GM12878 (cell line): Measurements from ENCODE around the gene LRRC41. TPM values are rescaled to one million over a fixed set of nuclear protein-coding genes. Genes with fewer than 3 reads are reported as not detected.
"Not testable (repeated sequence)": the region's sequence is repeated elsewhere in the genome, so short reads cannot be mapped to it uniquely, and the experiment has no call there.

Source experiments
- ATAC-seq: fragments of 200-7000 bp; cut with Tn5 transposase; 3 replicates; pipeline ENCODE4 v1.9.1; 2020; ENCODE audit warnings: mild to moderate bottlenecking, moderate library complexity
- BruUV-seq: library from RNA; stranded (reverse); fragments of 400-500 nt; replicated peaks from 2 replicates; lab custom pipeline; 2021; lab: Mats Ljungman, UMichigan
- CTCF ChIA-PET: fragments of 300-600 bp; sonication (Branson Sonifier 250); formaldehyde crosslinking; extraction: SDS; loops from one replicate; lab custom pipeline; 2021; ENCODE audit warnings: inconsistent platforms; lab: Yijun Ruan, JAX
- POLR2A ChIA-PET: fragments of 350-600 bp; formaldehyde crosslinking; extraction: SDS; loops from one replicate; lab custom pipeline; 2021; ENCODE audit warnings: inconsistent platforms; lab: Charles Lee
- RAD21 ChIA-PET: fragments of 300-600 bp; sonication (Branson Sonifier 250); formaldehyde crosslinking; loops from one replicate; lab custom pipeline; 2023; ENCODE audit warnings: antibody characterized with exemption; ENCODE audit not compliant: unreplicated experiment; lab: Charles Lee
- SMC1A ChIA-PET: fragments of 300-600 bp; sonication (Branson Sonifier 250); formaldehyde crosslinking; loops from one replicate; lab custom pipeline; 2023; ENCODE audit not compliant: unreplicated experiment, uncharacterized antibody; lab: Charles Lee
- DNase-seq: peaks from one replicate; pipeline ENCODE4 v3.0.0-alpha.2; 2011; ENCODE audit warnings: low read depth, low spot score
- FAIRE-seq: peaks from 3 replicates; lab custom pipeline; 2011; peaks lifted over from hg19 to GRCh38; lab: Jason Lieb, UNC
- H2AFZ ChIP-seq: 2 replicates; pipeline ENCODE4 v1.6.0; 2011; ENCODE audit warnings: low read depth, low read length, control low read depth; ENCODE audit not compliant: control insufficient read depth
- H3K27ac ChIP-seq: 2 replicates; pipeline ENCODE4 v1.5.1; 2011; ENCODE audit warnings: control low read depth; ENCODE audit not compliant: control insufficient read depth, insufficient read depth
- H3K27me3 ChIP-seq, 2 experiments: replicated peaks in 1 of 2; 2 replicates each; pipeline versions ENCODE4 v1.6.0 to v1.6.1; 2011; ENCODE audit warnings: low read length in 1 of 2; ENCODE audit not compliant: control insufficient read depth in 2 of 2, insufficient read depth in 2 of 2
- H3K36me3 ChIP-seq, 2 experiments: 2 replicates each; pipeline ENCODE4 v1.5.1; 2011; ENCODE audit warnings: low read length in 1 of 2; ENCODE audit not compliant: control insufficient read depth in 2 of 2, insufficient read depth in 2 of 2
- H3K4me1 ChIP-seq: 2 replicates; pipeline ENCODE4 v1.6.1; 2011; ENCODE audit warnings: mild to moderate bottlenecking, low read length, moderate library complexity, mixed read lengths; ENCODE audit not compliant: control insufficient read depth, insufficient read depth
- H3K4me2 ChIP-seq: 2 replicates; pipeline ENCODE4 v1.6.0; 2011; ENCODE audit warnings: control low read depth; ENCODE audit not compliant: control insufficient read depth, insufficient read depth
- H3K4me3 ChIP-seq: fragments of 200-600 bp; sonication (generic); 2 replicates; pipeline ENCODE4 v1.5.1; 2016
- H3K79me2 ChIP-seq: 2 replicates; pipeline ENCODE4 v1.6.0; 2011; ENCODE audit warnings: low read length; ENCODE audit not compliant: control insufficient read depth, insufficient read depth
- H3K9ac ChIP-seq: 2 replicates; pipeline ENCODE4 v1.8.0; 2011; ENCODE audit warnings: low read length, control low read depth, mixed read lengths; ENCODE audit not compliant: control insufficient read depth, insufficient read depth
- H3K9me3 ChIP-seq: replicated peaks from 3 replicates; pipeline ENCODE4 v1.5.1; 2011; ENCODE audit warnings: mild to moderate bottlenecking, low read length; ENCODE audit not compliant: control insufficient read depth, insufficient read depth
- H4K20me1 ChIP-seq: 2 replicates; pipeline ENCODE4 v1.6.0; 2011; ENCODE audit not compliant: control insufficient read depth, insufficient read depth
- HDGF ChIP-seq: fragments of 450-650 bp; IDR thresholded peaks from 2 replicates; pipeline ENCODE4 v1.6.1; 2016; ENCODE audit warnings: antibody characterized with exemption
- WGBS: methylation state at CpG from one replicate; pipeline ENCODE4 v1.1.6; 2016; ENCODE audit warnings: low lambda C conversion rate; ENCODE audit not compliant: insufficient replicate concordance, insufficient coverage; ENCODE audit errors: missing lambda C conversion rate; 5-methylcytosine and 5-hydroxymethylcytosine counted together
- in situ Hi-C: fragments of 300-500 bp; cut with MboI; formaldehyde crosslinking; loops from 9 replicates; pipeline ENCODE4 v1.14.3; 2018; ENCODE audit warnings: mixed read lengths
- intact Hi-C: fragments of 100-400 bp; cut with micrococcal nuclease; formaldehyde crosslinking; loops from one replicate; pipeline ENCODE4 v1.14.2; 2022; ENCODE audit not compliant: unreplicated experiment
- polyA plus RNA-seq, 11 experiments: library from polyadenylated mRNA; depleted of rRNA in 4 of 11; unstranded in 6 of 11; stranded (reverse) in 5 of 11; fragments of >200 nt; fragmentation: Nextera tagmentation in 4 of 11; fragmentation: Illumina TruSeq in 1 of 11; extraction: Ambion mirVana in 4 of 11; extraction: Trizol in 1 of 11; gene quantifications; 1 replicate in 1 of 11; 2 replicates in 10 of 11; pipeline versions ENCODE4 v1.2.1 to v1.2.3, GENCODE V29; 2011 to 2016; ENCODE audit warnings: inconsistent platforms in 2 of 11, missing spikeins in 2 of 11, low read depth in 1 of 11
- total RNA-seq, 4 experiments: library from RNA; depleted of rRNA in 3 of 4; stranded (reverse); fragments of >200 nt in 3 of 4; fragmentation: Illumina TruSeq in 1 of 4; extraction: Trizol in 1 of 4; gene quantifications; 2 replicates each; pipeline versions ENCODE4 v1.2.1 to v1.2.3, GENCODE V29; 2013 to 2021
- TF ChIP-seq, protein P1 (sequence below): fragments of 450-650 bp; IDR thresholded peaks from 2 replicates; pipeline ENCODE4 v1.6.1; 2017; ENCODE audit warnings: mild to moderate bottlenecking, moderate library complexity
- TF ChIP-seq, protein P2 (sequence below): fragments of 450-650 bp; IDR thresholded peaks from 2 replicates; pipeline ENCODE4 v1.6.1; 2016; ENCODE audit warnings: mild to moderate bottlenecking

Gene LRRC41
- total and polyA plus RNA-seq, 10 of the 15 experiments (the other 5 are each of a cell fraction or from before 2014, with no cell fraction given) = 12.0 to 79.9 (median 48.5) TPM

DNA sequence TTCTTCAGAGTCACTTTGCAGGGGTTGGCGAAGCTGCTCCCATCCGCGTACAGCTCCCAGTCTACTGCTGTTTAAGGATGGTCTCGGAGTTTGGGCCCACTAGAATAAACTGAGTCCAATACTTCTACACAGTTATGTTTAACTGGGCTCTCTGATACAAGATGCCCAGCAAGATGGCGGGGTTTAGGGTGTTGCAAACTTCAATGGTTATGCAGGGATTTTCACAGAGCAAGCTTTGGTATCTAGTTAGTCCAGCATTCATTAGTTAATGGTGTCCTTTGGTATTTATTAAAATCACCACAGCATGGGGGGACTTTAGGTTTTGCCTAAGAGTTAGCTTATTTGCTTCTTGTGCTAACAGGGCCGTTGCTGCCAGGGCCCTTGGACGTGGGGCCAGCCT, 24.8 kb upstream of the LRRC41 start:
- H3K27ac ChIP-seq = peak overlapping the region; percentile 84
- H3K27me3 ChIP-seq, FAIRE-seq, DNase-seq, H2AFZ ChIP-seq, H3K9me3 ChIP-seq, H4K20me1 ChIP-seq, intact Hi-C loops, H3K36me3 ChIP-seq, in situ Hi-C loops, ATAC-seq: not testable (repeated sequence)
- ChIA-PET SMC1A (interaction anchor here (0.8 to 6.5 kb wide), 5 partner anchors 9 to 31 kb away, joined by 3 to 73 read pairs (median 29); partner anchors contain the start of genes LRRC41, NSUN4 and UQCRH), CTCF (interaction anchor here (0.6 to 5.9 kb wide), 5 partner anchors 13 to 105 kb away, joined by 3 to 59 read pairs (median 25); partner anchors contain the start of genes LRRC41, NSUN4 and UQCRH), POLR2A (interaction anchor here (1.0 to 6.3 kb wide), 6 partner anchors 10 to 81 kb away, joined by 3 to 55 read pairs (median 22); partner anchors contain the start of genes LRRC41, NSUN4, RAD54L and UQCRH), RAD21 (interaction anchor here (1.1 to 5.4 kb wide), 8 partner anchors 10 to 642 kb away, joined by 3 to 48 read pairs (median 8); partner anchors contain the start of genes LRRC41, NSUN4 and UQCRH)
- peak; percentile 61; the same call in 1 of the 2 replicates for TF ChIP-seq HDGF
- TF ChIP-seq, protein P1, sequence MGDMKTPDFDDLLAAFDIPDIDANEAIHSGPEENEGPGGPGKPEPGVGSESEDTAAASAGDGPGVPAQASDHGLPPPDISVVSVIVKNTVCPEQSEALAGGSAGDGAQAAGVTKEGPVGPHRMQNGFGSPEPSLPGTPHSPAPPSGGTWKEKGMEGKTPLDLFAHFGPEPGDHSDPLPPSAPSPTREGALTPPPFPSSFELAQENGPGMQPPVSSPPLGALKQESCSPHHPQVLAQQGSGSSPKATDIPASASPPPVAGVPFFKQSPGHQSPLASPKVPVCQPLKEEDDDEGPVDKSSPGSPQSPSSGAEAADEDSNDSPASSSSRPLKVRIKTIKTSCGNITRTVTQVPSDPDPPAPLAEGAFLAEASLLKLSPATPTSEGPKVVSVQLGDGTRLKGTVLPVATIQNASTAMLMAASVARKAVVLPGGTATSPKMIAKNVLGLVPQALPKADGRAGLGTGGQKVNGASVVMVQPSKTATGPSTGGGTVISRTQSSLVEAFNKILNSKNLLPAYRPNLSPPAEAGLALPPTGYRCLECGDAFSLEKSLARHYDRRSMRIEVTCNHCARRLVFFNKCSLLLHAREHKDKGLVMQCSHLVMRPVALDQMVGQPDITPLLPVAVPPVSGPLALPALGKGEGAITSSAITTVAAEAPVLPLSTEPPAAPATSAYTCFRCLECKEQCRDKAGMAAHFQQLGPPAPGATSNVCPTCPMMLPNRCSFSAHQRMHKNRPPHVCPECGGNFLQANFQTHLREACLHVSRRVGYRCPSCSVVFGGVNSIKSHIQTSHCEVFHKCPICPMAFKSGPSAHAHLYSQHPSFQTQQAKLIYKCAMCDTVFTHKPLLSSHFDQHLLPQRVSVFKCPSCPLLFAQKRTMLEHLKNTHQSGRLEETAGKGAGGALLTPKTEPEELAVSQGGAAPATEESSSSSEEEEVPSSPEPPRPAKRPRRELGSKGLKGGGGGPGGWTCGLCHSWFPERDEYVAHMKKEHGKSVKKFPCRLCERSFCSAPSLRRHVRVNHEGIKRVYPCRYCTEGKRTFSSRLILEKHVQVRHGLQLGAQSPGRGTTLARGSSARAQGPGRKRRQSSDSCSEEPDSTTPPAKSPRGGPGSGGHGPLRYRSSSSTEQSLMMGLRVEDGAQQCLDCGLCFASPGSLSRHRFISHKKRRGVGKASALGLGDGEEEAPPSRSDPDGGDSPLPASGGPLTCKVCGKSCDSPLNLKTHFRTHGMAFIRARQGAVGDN = peak; percentile 71; the same call in 1 of the 2 replicates
- TF ChIP-seq, protein P2, sequence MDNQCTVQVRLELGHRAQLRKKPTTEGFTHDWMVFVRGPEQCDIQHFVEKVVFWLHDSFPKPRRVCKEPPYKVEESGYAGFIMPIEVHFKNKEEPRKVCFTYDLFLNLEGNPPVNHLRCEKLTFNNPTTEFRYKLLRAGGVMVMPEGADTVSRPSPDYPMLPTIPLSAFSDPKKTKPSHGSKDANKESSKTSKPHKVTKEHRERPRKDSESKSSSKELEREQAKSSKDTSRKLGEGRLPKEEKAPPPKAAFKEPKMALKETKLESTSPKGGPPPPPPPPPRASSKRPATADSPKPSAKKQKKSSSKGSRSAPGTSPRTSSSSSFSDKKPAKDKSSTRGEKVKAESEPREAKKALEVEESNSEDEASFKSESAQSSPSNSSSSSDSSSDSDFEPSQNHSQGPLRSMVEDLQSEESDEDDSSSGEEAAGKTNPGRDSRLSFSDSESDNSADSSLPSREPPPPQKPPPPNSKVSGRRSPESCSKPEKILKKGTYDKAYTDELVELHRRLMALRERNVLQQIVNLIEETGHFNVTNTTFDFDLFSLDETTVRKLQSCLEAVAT = peak; percentile 90; the same call in 1 of the 2 replicates
- BruUV-seq = TSS peak; percentile 52
- peaks cover 23% of the 10 kb centered on the region for H3K4me1 ChIP-seq
- H3K4me3 ChIP-seq = peak overlapping the region; percentile 74
- peak overlapping the region; percentile 45 for H3K4me2 ChIP-seq
- peak overlapping the region; percentile 39 for H3K9ac ChIP-seq
- 44% methylated on average over 7 of the region's 7 CpGs for WGBS
- H3K79me2 ChIP-seq = peaks cover 85% of the 10 kb centered on the region
